Raji (cell line): ENCODE measurements around the gene CST8.

Source experiments
- POLR2A ChIP-seq: IDR thresholded peaks from 2 replicates; pipeline ENCODE4 v1.6.1; 2011; ENCODE audit warnings: low read depth, low read length, control low read depth; ENCODE audit not compliant: insufficient read depth

The CST8 gene, protein sequence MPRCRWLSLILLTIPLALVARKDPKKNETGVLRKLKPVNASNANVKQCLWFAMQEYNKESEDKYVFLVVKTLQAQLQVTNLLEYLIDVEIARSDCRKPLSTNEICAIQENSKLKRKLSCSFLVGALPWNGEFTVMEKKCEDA

DNA sequence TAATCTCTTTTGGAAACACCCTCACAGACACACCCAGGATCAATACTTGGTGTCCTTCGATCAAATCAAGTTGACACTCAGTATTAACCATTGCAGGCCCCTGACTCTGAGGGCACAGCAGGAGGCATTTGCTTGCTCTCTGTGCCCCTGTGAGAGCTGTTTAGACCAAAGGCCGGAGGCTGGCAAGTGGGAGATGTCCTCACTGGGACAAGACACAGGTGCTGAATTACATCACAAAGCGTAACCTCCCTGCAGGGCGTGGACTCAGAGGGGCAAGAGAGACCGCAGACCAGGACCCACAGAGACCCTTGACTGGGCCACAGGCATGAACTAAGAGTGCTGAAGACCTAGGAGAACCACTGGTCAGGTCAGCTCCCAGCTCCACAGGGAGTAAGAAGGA is at the start of gene CST8:
TSS of gene CST8 (plus strand) at position 301 of the 400 bp plus-strand sequence. CDS start 551 bp downstream, outside the sequence.
- TF ChIP-seq POLR2A: no peak

DNA sequence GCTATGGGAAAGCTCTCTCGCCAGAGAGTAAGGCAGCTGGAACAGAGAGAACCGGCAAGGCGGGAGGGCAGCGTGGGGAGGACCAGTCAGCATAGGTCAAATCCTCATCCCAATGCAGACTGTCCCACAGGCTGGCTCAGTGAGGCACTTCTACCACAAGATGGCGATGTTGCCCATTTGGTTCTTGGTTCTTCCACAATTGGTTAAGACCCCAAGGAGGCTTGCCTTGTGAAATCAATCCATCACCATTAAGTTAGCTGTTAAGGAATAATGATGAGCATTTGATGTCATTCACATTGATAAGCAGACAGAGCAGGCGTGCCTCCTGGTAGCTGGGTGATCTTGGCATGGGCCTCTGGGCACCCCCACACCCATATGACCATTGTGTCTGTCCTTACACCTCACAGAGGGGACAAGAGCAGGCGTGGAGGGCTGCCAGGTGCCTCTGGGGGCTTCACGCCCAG is 49.0 kb upstream of the CST8 start:
- TF ChIP-seq POLR2A: no peak

DNA sequence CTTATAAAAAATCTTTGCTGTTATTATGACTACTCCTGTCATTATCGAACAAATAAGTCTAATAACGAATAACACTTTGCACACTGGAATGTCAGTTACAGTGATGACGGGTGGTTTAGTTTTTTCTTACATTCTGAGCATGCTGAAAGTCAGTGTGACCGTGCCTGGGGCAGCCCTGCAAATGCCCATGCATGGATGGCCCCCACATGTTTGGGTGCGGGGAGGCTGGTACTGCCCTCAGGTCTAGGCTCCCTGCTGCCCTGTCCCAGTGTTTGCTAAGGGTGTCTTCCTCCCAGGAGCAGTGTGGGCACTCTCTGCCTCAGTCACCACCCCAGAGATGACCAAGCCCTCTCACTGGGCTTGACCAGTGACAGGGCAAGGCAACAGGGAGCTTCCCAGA is 48.5 kb upstream of the CST8 start:
- no peak for TF ChIP-seq POLR2A

DNA sequence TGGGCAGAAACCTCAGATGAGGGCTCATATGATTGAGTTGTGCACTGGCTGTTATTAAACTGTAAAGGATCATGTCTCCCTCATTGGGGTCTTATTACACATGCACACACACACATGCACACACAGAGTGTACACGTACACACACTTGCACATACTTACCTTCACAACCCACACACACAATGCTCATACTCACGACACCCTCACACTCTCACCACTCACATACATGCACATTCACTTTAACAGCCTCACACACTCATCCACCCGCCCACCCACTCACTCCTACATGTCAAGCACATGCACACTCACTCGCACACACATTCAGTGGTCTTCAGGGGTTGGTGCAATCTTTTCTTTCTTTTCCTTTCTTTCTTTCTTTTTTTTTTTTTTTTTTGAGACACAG is 46.1 kb upstream of the CST8 start:
- no peak for TF ChIP-seq POLR2A

DNA sequence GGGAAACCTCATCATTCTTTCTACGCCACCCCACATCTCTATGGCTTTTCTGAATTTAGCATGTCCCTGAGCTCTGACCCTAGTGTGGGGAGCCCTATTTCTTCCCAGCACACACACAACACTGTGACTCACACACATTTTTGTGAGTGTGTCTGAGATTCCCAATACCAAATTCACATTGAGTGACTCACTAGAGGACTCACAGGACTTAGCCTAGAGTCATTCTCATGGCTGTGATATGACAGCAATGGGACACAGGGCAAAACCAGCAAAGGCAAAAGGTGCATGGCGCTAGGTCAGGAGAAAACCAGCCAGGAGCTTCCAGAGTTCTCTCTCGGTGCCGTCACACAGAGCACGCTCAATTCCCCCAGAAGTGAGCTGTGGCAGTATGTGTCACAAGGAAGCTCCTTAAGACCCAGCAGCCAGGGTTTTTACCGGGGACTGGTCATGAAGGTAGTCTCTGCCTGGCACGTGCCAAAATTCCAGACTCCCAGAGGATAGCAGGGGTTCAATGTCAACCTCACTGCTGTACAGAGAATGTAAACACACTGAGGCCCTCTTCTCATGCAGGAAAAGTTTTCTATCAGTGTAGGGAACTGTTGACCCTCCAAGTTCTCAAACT is 45.2 kb upstream of the CST8 start:
- no peak for TF ChIP-seq POLR2A

DNA sequence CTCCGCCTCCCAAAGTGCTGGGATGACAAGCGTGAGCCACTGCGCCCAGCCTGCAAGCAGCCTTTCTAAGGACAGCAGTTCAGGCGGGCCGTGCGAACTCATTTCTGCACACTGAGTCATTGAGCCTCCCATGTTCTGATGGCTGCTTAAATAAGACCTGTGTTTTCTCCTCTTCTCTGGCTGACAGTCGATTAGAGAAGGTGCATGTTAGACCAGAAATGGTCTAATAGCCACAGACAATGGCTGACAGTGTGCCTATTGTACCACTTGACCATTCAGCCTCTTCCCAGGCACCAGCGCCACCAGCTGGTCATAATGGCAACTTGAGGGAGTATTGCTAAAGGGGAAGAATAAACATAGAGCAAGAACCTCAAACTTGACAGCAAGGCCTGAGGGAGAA is 44.4 kb upstream of the CST8 start:
- no peak for TF ChIP-seq POLR2A

DNA sequence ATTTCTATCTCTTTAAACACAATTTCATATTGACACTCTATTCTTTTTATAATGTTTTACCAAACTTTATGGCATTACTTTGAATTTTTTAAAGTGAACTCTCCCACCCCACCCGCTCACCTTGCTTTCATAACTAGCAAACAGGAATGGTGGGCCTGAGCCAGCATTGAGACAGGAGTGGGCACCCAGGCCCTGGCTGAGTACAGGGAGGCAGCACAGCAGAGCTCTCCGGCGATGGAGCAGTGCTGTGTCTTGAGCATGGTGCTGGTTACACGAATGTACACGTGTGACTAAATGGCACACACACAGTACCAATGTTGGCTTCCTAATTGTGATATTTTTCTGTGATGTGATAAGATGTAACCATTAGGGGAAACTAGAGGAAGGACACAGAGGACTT is 42.8 kb upstream of the CST8 start:
- no peak for TF ChIP-seq POLR2A

DNA sequence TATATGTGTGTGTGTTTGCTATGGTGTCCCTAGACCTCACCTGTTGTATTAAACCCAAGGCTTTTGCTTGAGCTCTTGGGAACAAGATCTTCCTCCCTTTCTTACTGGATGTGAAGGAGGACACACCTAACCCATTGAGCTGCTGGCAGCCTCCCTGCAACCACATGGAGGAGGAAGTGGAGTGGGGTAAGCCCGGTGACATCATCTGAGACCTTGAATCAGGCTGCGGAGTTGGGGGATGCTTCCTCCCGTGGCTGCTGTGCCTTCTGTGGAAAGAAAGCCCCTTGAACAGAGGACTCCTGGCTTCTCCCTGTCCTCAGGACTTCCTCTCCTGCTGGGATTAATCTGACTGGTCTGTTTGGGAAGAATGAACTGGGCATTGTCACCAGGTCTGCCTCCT is 41.5 kb upstream of the CST8 start:
- no peak for TF ChIP-seq POLR2A

DNA sequence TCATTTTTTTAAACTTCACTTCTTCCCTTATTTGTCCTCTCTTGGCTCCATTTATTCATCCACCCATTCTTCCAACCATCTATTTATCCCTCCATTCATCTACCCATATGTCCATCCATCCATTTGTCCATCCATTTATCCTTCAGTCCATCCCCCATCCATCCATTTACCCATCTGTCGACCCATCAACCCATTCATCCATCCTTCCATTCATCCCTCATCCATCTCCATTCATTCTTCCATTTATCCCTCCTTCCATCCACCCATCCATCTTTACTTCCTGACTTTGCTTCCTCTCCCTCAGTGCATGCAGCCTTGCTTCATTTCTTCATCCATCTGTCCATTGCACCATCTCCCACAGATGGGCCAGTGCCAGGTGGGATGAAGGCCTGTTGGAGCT is 40.0 kb upstream of the CST8 start:
- TF ChIP-seq POLR2A: no peak

DNA sequence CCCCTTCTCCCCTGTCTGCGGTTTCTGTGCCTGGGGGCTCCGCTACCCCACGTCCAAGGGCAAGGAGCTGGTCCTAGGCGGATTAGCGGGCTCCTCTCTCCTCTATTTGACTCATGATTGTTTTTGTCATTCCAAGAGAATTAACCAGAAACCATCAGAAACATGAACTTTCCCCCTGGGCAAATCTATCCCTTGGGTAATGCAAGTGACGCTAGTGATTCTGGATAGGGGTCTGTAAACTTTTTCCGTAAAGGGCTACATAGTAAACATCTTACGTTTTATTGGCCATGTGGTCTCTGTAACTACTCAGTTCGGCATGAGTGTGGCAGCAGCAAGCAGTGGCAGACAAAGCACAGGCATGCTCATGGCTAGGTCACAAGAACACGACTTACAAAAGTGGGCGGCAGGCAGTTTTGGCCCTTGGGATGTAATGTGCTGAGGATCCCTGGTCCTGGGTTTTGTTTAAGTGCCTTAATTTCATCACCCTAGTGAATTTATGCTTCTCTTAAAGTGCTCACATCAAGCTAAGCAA is 38.9 kb upstream of the CST8 start:
- TF ChIP-seq POLR2A: no peak

DNA sequence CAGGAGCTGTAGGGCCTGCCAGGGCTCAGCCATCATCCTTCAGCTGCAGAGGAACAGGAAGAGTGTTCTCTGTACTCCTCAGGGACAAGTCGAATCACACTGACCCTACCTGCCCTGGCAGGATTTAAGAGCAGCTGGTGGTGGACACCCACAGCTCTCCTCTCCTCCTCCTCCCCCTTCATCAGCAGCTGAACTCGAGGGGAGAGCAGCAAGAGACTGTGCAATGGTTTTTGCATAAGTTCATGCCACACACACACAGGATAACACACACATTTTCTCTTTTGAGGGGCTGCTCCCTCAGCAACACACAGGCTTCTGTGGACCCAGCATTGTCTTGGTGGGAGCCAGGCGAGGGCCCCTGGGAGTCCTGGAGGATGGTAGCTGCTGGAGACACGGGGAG is 38.1 kb upstream of the CST8 start, which contains the start of gene CST11:
TSS of gene CST11 (minus strand) at position 101 of the 400 bp plus-strand sequence. CDS start at position 36, 65 bp downstream.
- no peak for TF ChIP-seq POLR2A

DNA sequence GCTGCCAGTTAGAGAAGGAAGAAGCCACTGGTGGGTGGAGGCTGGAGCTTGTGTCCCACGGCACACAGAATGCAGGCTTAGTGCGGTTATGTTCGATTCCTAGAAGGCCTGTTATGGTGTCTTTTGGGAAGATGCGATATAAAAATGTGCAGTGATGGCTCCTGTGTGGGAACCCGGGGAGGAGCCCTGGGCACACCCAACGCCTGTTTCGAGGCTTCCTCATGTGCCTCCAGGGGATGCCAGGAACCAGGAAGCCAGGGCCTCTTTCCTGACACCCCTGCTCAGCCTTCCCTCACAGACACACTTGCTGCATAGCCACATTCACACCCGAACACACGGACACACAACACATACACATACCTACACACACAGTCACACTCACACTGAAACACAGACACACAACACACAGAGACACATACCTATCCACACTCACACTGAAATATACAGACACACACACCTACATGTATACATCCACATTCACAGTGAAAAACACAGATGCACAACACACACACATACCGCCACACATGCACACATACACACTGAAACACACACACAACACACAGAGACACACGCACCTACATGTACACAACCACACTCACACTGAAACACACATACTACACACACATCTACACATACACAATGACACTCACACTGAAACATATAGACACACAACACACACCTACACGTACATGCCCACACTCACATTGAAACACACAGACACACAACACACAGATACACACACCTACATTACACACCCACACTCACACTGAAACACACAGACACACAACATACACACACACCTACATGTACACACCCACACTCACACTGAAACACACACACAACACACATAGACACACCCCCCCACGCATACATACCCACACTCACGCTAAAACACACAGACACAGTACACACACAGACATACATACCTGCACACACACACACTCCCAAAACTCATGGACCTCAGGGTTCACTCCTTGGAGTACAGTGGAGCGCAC is 37.1 kb upstream of the CST8 start:
- no peak for TF ChIP-seq POLR2A

DNA sequence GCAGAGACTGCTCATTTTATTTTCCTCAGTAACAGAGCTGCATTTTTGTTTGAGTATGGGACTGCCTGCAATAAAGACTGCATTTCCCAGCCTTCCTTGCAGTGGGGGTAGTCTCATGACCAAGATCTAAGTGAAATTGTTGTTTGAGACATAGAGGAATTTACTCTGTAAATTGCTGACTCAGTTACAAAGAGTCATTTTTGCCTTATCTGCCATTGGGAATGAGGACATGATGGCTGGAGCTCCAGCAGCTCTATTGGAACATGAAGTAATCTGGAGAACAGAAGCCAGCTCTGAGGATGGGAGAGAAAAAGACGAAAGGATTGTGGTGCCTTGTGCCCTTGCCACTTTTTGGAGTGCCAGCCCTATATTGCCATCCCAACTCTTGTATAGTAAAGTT is 36.1 kb upstream of the CST8 start:
- no peak for TF ChIP-seq POLR2A

DNA sequence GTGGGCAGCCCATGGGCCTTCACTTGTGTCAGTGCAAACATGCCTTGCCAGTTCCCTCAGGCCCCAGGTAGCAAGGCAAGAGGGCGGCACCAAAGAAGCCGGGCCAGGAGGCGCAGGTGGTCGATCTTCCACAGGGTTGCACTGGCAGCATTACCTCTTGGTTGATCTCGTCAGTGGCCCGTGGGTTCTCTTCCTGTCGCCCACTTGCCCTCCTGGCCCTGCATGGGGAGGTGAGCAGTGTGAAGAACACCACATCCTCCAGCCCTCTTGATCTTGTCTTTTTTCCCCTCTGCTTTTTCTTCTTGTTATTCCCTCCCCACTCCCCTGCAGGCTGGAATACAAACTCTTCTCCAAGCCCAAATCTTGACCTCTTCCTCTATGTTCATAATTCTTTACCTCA is 35.3 kb upstream of the CST8 start:
- TF ChIP-seq POLR2A: no peak

DNA sequence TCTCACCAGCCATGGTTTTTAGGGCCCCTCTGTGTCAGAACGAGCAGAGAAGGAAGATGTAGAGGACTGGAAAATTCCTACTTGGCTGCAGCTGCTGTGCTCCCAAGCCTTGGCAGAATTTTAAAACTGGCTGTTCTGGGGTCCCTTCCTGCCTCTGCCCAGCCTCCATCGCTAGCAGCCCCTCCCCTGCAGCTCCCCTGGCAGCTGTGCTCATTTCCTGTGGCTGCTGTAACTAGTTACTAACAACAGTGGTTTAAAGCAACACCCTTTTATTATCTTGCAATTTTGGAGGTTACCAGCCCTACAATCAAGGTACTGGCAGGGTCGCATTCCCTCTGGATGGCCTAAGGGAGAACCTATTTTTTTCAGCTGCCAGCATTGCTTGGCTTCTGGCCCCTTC is 34.5 kb upstream of the CST8 start:
- no peak for TF ChIP-seq POLR2A
